HepG2 (cell line): Measurements from ENCODE around the gene TXN2. TPM values are rescaled to one million over a fixed set of nuclear protein-coding genes. Genes with fewer than 3 reads are reported as not detected.

Experiments used
- EP300 ChIP-seq, 3 experiments: sonication (generic) in 1 of 3; formaldehyde crosslinking in 1 of 3; IDR thresholded peaks; 2 replicates each; pipeline versions ENCODE4 v1.5.1 to v1.6.1; 2011 to 2020; ENCODE audit warnings: low read depth in 2 of 3, low read length in 2 of 3, borderline replicate concordance in 1 of 3, improper control_type of control experiment in 1 of 3, mild to moderate bottlenecking in 1 of 3, missing genetic modification reagents in 1 of 3, moderate library complexity in 1 of 3
- FLYWCH1 ChIP-seq: sonication (generic); formaldehyde crosslinking; IDR thresholded peaks from 2 replicates; pipeline ENCODE4 v1.8.1; 2023; ENCODE audit warnings: mild to moderate bottlenecking, missing genetic modification reagents
- HMGXB3 ChIP-seq: sonication (generic); formaldehyde crosslinking; IDR thresholded peaks from 2 replicates; pipeline ENCODE4 v1.4.0; 2020; ENCODE audit warnings: missing genetic modification reagents, borderline replicate concordance
- ISL2 ChIP-seq: sonication (generic); formaldehyde crosslinking; IDR thresholded peaks from 2 replicates; pipeline ENCODE4 v1.5.0; 2020; ENCODE audit warnings: missing genetic modification reagents
- MIER2 ChIP-seq: IDR thresholded peaks from 2 replicates; pipeline ENCODE4 v1.6.1; 2016; ENCODE audit warnings: missing biosample characterization, missing genetic modification reagents
- MTA1 ChIP-seq: sonication (generic); formaldehyde crosslinking; IDR thresholded peaks from 2 replicates; pipeline ENCODE4 v1.4.0; 2020; ENCODE audit warnings: missing genetic modification reagents, mild to moderate bottlenecking, borderline replicate concordance
- RBM39 ChIP-seq: fragments of 200-400 bp; formaldehyde crosslinking; IDR thresholded peaks from one replicate; pipeline ENCODE4 v1.6.1; 2018; ENCODE audit warnings: antibody characterized with exemption, mild to moderate bottlenecking, low read depth, low read length; ENCODE audit not compliant: poor library complexity, severe bottlenecking
- REXO4 ChIP-seq: sonication (generic); formaldehyde crosslinking; IDR thresholded peaks from 2 replicates; pipeline ENCODE4 v1.8.0; 2022; ENCODE audit warnings: missing genetic modification reagents, mild to moderate bottlenecking, borderline replicate concordance
- RNF2 ChIP-seq: fragments of 450-650 bp; conservative IDR thresholded peaks from 2 replicates; pipeline ENCODE4 v1.6.1; 2016; ENCODE audit warnings: low read depth
- ZNF558 ChIP-seq: sonication (generic); formaldehyde crosslinking; IDR thresholded peaks from 2 replicates; pipeline ENCODE4 v1.9.0; 2022; ENCODE audit warnings: mild to moderate bottlenecking, missing genetic modification reagents, borderline replicate concordance
- ZNF564 ChIP-seq: sonication (generic); formaldehyde crosslinking; IDR thresholded peaks from 2 replicates; pipeline ENCODE4 v1.8.1; 2023; ENCODE audit warnings: mild to moderate bottlenecking, missing genetic modification reagents
- ZNF598 ChIP-seq: sonication (generic); formaldehyde crosslinking; IDR thresholded peaks from 2 replicates; pipeline ENCODE4 v1.5.1; 2020; ENCODE audit warnings: mild to moderate bottlenecking, missing genetic modification reagents, borderline replicate concordance
- ZSCAN12 ChIP-seq: sonication (generic); formaldehyde crosslinking; IDR thresholded peaks from 2 replicates; pipeline ENCODE4 v1.9.0; 2021; ENCODE audit warnings: mild to moderate bottlenecking, missing genetic modification reagents
- ZSCAN31 ChIP-seq: sonication (generic); formaldehyde crosslinking; IDR thresholded peaks from 2 replicates; pipeline ENCODE4 v1.5.0; 2020; ENCODE audit warnings: low read depth, mild to moderate bottlenecking, missing genetic modification reagents
- ZUFSP ChIP-seq: sonication (generic); formaldehyde crosslinking; IDR thresholded peaks from 2 replicates; pipeline ENCODE4 v1.9.0; 2021; ENCODE audit warnings: missing genetic modification reagents, mild to moderate bottlenecking, borderline replicate concordance
- polyA plus RNA-seq, 8 experiments: library from polyadenylated mRNA; depleted of rRNA in 3 of 8; stranded (reverse) in 7 of 8; unstranded in 1 of 8; fragments of >200 nt; fragmentation: Illumina TruSeq in 4 of 8; extraction: Trizol in 4 of 8; gene quantifications; 2 replicates each; pipeline versions ENCODE4 v1.2.1 to v1.2.3, GENCODE V29; 2011 to 2016; ENCODE audit warnings: low read depth in 4 of 8, missing spikeins in 1 of 8, mixed read lengths in 1 of 8; ENCODE audit not compliant: insufficient read depth in 1 of 8
- total RNA-seq, 5 experiments: library from RNA; depleted of rRNA; stranded (reverse); fragments of >200 nt; fragmentation: Illumina TruSeq; extraction: Trizol; gene quantifications; 2 replicates each; pipeline ENCODE4 v1.2.3, GENCODE V29; 2016; ENCODE audit warnings: low read depth in 1 of 5
- TF ChIP-seq, protein P1 (sequence below): sonication (generic); formaldehyde crosslinking; IDR thresholded peaks from 2 replicates; pipeline ENCODE4 v1.4.0; 2020; ENCODE audit warnings: missing genetic modification reagents, mild to moderate bottlenecking, borderline replicate concordance
- TF ChIP-seq, protein P2 (sequence below): sonication (generic); formaldehyde crosslinking; IDR thresholded peaks from 2 replicates; pipeline ENCODE4 v1.8.1; 2022; ENCODE audit warnings: mild to moderate bottlenecking, missing genetic modification reagents

The TXN2 gene
- total and polyA plus RNA-seq, 2 of the 13 experiments (the other 11 are each of a cell fraction or from before 2014, with no cell fraction given): 41.4 to 109 TPM

DNA sequence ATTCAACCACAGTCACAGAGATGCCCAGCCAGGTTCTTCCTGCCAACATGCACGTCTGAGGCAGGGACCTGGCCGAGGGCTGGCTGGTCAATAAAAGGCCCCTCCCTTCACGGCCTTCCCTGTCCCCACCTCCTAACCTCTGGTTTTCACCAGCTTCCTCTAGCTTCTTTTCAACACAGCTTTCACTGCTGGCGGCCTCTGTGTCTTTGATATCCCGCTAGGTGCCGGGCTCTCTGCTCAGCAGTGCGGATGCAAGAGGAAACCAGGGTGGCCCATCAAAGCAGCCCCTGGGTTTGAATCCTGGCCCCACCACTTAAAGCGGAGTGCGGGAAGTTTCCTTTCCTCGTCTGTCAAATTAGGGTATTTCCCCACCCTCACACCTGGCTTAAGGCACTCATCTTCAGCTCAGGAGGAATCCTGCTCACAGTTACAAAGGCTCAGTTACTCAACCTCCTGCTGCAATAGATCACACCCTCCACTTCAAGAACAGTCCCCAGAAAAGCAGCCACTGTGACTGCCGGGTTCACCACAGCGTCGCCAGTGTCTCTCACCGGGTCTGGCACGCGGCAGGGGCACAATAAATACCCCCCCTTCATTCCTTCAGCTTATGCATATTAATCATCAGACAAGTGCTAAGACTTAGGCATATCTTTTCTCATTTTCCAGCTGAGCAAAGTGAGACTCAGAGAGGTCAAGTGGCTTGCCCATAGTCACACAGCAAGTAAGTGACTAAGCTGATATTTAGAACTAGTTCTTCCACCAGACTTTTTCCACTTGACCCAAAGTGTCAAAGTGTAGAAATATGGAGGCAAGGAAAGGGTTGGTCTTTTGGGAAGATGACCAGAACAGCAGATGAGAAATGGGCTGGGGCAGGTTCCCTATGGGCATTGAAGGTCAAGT, 45.7 kb downstream of the TXN2 start (continued):
- no peak for TF ChIP-seq HMGXB3 (CRISPR knock-in tag)
- TF ChIP-seq ZNF598 (CRISPR knock-in tag): no peak
- TF ChIP-seq, protein P1, sequence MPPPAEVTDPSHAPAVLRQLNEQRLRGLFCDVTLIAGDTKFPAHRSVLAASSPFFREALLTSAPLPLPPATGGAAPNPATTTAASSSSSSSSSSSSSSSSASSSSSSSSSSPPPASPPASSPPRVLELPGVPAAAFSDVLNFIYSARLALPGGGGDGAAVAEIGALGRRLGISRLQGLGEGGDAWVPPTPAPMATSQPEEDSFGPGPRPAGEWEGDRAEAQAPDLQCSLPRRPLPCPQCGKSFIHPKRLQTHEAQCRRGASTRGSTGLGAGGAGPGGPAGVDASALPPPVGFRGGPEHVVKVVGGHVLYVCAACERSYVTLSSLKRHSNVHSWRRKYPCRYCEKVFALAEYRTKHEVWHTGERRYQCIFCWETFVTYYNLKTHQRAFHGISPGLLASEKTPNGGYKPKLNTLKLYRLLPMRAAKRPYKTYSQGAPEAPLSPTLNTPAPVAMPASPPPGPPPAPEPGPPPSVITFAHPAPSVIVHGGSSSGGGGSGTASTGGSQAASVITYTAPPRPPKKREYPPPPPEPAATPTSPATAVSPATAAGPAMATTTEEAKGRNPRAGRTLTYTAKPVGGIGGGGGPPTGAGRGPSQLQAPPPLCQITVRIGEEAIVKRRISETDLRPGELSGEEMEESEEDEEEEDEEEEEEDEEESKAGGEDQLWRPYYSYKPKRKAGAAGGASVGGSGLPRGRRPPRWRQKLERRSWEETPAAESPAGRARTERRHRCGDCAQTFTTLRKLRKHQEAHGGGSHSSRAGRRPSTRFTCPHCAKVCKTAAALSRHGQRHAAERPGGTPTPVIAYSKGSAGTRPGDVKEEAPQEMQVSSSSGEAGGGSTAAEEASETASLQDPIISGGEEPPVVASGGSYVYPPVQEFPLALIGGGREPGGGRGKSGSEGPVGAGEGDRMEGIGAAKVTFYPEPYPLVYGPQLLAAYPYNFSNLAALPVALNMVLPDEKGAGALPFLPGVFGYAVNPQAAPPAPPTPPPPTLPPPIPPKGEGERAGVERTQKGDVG (CRISPR knock-in tag): no peak
- TF ChIP-seq EP300 (IDR thresholded peaks at IDR 0.05; ENCODE audit: low read depth in 2 of 2, low read length in 2 of 2): peak in 1 of 2 experiments; percentile 60; a peak in 2 of 4 replicates
- no peak for TF ChIP-seq EP300 (CRISPR knock-in tag; IDR thresholded peaks at IDR 0.05; ENCODE audit: borderline replicate concordance)
- TF ChIP-seq REXO4: no peak
- no peak for TF ChIP-seq MTA1 (CRISPR knock-in tag)
- no peak for TF ChIP-seq RNF2
- no peak for TF ChIP-seq RBM39
- TF ChIP-seq ZSCAN31 (CRISPR knock-in tag): 0 out of 2 replicates have a peak, but pooled peaks have one; percentile 53
- TF ChIP-seq ZNF558 (CRISPR knock-in tag): no peak
- TF ChIP-seq FLYWCH1 (CRISPR knock-in tag): no peak
- peak; percentile 61; the same call in 1 of the 2 replicates for TF ChIP-seq ISL2 (CRISPR knock-in tag)
- TF ChIP-seq ZSCAN12 (CRISPR knock-in tag): no peak
- TF ChIP-seq ZUFSP (CRISPR knock-in tag): no peak
- TF ChIP-seq MIER2 (CRISPR knock-in tag): no peak
- TF ChIP-seq, protein P2, sequence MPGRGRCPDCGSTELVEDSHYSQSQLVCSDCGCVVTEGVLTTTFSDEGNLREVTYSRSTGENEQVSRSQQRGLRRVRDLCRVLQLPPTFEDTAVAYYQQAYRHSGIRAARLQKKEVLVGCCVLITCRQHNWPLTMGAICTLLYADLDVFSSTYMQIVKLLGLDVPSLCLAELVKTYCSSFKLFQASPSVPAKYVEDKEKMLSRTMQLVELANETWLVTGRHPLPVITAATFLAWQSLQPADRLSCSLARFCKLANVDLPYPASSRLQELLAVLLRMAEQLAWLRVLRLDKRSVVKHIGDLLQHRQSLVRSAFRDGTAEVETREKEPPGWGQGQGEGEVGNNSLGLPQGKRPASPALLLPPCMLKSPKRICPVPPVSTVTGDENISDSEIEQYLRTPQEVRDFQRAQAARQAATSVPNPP (CRISPR knock-in tag): no peak
- TF ChIP-seq ZNF564 (CRISPR knock-in tag): no peak
